Right hindlimb (tissue), 1 donor: ENCODE results near the gene EFNA5.

ENCODE experiments used
- DNase-seq: peaks from one replicate; pipeline ENCODE4 v3.0.0-alpha.2; 2018

EFNA5 gene

DNA sequence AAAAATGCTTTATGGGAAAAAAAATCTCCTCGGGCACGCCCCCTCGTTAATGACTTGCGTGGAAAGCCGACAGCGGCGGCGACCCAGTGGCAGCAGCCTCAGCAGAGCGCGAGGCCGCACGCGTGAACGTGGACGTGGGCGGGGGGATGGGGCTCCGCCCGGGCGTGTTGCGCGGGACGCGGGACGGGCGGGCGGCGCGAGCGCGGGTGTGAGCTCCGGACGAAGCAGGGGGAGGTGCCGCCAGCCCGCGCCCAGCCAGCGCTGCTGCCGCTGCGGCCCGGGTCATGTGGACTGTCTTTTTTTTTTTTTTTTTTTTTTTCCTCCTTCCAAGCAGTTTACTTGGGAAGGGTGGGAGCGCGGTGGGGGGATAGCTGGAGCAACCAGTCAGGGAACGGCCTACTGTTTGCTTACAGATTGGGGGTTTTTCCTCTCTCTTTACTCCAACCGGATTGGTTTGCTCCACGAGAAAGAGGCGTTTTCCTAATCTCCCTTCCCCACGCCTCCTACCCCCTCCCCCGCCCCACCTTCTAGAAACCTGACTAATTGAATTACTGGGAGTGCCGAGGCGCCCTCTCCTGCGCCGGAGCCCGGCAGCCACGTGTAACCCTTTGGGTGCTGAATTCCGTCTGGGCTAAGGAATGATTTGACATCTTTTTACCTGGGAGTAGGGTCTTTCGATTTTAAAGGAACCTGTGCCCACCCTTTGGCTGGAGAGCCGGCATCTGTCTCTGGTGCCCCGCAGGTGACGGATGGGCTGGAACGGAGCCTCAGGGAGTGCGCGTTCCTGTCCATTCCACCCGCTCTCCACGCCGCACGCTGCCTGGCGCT lies 1.7 kb upstream of the EFNA5 start:
- peak; percentile 93 for DNase-seq

DNA sequence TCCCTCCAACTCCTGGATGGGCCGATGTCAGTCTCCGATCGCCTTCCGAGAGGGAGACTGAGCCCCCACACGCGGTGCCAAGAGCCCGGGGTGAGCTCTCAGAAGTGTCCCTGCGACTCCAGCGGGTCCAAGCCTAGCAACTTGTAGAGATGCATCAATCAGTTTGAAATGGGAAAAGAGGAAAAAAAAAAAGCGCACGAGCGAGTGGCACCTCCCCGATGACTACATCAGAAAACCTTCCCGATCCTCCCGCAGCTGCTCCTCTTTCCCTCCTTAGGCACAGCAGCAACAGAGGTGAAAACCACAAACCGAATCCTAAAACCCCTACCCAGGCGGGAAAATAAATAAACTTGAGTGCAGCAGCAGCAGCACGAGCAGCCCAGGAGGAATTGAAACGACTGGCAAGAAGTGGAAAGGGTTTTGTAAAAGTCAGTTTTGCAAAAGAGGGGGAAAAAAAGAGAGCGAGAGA lies 1.0 kb upstream of the EFNA5 start:
- DNase-seq = no peak

DNA sequence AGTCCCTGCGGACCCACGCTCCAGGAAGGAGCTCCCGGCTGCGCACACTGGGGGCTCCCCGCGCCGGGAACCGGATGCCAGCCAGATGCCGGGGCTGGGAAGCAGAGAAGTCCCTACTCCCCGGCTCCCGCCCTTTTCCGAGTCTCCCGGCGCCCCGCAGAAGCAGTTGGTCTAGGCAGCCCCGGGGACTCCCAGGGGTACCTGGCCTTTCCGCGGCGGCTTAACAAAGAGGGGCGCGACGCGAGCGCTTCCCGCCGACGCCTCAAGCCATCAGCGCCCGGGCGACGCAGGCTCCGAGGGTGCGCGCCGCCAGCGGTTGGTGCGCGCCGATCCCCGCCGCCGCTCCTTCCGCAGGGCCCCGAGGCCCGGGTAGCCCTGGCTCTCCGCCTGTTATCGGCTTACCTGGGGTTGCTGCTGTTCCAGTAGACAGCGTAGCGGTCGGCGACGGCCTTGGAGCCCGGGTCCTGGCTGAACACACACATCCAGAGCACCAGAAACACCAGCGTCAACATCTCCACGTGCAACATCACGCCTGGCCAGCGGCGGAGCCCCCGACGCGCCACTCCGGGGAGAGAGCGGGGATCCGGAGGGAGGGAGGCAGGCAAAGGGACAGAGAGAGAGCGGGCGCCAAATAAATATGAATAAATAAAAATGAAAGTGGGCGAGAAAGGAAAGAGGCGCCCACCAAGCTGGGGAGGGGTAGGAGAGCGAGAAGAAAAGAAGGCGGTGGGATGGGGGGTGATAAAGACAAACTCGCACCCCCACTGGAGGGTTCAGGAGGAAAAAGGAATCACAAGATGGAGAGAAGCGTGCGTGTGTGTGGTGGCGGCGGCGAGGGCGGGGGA lies 428 bp downstream of the EFNA5 start:
- peak; percentile 66 for DNase-seq

DNA sequence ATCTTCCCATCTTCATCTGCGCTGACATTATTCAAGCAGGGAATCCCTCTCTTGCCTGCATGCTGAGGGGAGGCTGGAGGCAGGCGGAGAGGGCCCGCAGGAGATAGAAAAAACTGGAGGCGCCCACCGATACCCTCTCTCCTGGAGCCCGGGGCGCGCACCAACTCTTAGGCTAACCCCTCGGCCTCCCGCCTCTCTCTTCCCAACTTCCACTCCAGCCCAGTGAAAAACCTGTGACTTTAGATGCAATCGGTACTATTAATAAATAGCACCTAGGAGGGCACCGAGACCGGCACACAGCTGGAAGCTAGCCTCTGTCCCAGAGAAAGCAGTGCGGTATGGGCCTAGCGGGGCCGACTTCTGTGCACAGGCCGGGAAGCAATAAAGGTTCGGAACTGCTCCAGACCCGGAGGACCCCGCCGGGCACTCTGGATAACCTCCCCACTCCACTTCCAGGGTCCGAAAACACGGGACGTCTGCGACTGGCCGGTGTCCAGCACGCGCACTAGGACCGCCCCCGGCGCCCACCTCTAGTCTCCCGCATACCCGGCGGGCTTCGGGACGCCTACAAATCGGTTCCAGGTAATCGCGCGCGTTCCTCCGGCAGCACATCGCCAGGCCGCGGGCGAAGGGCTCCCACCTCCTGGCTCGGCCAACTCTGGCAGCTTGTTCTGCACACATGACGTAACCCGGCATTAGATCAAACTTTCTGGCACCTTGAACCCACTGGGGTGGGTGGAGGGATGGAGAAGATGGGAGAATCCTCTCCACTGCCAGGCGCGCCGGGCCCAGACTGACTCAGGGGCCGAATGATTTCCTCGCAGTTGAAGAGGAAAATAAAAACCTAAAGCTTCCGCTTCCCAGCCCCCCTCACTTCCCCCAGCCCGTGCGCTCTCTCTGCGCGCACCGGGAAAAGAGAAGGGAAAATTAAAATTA lies 1.4 kb downstream of the EFNA5 start:
- peak; percentile 58 for DNase-seq

DNA sequence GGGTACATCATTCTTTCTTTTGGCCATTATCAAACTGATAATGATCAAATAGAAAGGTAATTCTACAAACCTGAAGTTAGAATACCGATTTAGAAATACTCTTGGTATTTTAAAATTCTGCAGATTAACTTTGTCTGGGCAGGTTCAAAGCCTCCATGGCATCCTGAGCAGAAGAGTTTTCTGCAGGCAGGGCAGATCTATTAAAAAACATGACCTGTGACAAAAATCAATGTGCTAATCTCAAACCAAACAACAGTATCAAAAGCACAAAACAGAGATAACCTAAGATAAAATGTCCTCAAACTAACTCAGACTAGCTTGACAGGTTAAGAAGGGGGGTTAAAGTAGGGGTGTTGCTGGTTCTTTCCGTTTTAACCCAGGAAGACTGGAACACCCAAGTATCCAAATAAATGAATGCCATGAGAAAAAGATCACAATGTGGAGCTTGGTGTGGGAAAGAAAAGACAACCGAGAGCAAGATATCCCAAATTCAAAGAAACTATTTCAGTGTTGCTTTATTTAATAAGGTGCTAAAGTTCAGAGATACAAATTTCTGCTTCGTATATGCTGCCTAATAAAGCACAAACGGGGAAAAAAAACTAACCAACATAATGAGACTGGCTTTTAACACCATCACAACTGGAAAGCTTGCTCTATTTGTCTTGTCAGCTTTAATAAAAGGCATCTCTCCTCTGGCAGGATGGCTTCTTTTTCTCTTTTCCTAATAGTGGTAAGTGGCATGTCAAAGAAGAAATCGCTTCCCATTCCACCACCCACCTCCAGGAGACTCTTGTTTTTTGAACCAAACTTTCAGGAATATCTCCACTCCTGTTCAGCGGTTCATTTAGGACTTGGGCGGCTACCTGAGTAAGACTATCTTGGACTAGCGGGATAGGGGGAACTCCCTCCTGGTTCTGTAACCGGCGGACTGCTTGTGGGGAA lies 2.3 kb downstream of the EFNA5 start:
- no peak for DNase-seq

DNA sequence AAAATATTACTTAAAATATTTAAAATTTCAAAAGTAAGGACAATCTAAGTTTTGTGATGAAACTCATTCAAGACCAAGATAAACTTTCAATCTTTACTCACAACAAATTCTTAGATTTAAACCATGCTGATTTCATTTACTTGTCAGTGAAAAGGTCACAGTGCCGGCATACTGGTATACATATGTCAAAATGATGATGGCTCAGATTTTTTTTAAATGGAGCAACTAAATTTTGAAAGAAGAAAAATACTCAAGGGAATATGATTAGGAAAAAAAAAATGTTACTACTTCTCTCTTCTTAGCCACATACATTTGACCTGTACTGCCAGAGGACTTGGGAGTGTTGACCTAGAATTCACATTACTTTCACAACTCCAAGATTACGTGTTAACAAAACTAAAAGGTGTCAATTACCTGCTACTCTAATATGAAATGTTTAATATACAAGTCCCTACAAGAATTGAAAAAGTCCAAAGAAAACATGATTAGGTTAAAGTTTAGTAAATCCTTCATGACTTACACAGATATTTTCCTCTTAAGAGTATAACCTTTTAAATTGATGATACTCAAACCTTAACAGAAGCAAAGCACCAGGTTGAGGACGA lies 4.6 kb downstream of the EFNA5 start:
- DNase-seq = no peak

DNA sequence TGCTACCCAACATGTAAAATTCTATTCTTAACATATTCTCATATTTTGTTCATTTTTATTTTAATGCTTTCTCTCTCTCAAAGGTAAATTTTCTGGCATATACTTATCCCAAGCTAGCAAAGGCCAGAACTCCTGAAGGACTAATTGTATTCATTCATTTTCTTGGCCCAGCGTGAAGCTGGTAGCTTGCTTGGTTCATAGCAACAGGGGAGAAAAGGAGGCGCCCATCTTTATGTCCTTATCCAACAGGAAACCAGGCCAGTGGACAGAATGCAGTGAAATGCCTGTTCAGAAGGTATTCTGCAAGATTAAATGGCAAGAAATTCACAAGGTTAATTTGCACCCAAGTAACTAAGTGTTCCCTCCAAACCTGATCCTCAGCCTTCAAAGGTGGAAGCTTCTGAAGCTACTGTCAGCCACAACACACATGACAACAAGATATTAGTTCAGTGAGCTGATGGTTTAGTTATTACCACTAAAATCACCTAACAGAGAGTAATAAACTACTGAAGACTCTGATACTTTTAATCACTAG lies 5.6 kb downstream of the EFNA5 start:
- DNase-seq = no peak

DNA sequence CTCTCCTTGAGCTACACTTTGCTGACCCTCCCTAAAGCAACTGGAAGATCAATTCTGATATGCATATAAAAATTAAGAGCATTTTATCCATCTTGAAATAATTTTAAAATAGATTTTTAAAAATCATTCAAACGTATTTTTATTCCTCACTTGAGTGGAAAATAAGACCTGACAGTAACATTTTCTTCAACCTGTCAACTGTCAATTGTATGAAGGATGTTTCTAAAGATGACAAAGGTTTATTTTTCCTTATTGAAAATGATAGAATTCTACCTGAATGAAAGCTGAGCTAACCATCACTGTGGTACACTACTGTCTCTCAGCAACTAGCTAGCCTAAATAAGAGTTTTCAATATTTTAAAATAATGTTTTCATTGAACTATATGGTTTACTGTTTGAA lies 7.0 kb downstream of the EFNA5 start:
- no peak for DNase-seq

DNA sequence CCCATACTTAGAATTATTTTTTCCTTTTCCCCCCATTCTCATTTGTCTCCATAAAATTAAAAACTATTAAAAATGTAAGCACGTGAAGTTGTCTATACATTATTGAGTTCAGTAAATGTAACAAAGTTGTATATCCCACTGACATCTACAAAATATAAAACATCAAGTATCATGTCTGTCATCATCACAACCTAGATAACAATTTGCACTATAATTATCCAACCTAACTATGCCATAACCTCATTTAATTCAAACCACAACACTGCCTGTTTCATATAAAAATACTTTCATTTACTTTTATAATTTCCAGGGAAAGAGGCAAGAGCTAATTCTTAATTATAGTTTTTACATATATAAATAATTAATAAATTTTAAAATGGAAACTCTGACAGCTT lies 9.1 kb downstream of the EFNA5 start:
- no peak for DNase-seq

DNA sequence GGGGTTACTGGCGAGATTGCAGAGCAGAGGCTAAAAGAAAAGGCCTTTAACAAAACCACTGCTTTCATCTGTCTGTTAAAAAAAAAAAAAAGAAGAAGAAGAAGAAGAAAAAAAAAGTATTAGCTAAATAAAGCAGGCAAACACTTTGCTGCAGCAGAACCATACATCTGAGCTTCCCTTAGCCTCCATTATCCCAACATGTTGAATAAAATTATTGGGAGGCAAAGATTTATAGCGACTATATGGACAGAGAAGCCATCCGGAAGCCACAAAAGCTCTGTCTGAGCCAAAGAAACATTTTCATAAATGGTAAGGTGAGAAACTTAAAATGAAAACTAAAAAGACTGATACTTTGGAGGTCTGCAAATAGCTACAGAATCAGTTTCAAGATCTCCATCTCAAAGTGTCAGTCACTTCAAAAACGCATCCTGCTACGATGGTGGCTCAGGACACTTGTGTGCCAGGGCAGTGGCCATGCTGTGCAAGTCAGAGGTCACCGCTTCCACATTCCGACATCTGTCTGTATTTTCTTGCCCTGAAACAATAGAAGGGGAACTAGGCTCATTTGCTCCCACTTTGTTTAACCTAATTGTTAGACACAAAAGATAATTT lies 9.6 kb downstream of the EFNA5 start:
- no peak for DNase-seq

DNA sequence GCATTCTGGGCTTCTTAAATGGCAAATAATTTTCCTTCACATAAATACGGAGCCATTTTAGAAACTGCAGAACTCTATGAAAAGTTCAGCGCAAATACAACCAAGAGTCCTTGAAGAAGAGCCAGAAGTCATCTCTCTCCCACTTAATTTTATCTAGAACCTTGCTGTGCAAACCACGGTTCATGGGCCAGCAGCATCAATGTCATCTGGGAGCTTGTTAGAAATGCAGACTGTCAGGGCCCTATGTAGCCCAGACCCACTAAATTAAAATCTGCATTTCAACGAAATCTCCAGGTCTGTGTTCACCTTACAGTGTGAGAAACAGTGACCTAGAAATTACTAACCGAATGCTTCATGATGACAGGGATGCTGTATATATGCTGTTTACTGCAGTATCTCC lies 12.2 kb downstream of the EFNA5 start:
- no peak for DNase-seq

DNA sequence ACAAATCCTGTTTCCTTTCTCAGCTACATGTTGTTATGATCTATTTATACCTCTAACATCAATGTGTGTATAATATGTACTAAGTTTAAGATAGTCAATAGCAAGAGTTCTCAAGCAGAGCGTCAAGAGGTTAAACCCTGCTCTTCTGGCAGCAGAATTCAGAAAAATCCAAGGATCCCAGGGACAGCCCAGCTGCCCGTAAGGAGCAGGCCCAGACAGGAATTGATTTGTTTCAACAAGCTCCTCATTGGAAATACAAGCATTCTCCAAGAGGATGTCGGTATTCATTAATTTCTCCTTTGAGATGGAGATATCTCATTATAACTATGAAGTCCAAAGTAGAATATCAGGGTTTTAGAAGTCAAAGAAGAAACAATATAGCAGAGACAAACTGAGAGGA lies 14.9 kb downstream of the EFNA5 start:
- no peak for DNase-seq

DNA sequence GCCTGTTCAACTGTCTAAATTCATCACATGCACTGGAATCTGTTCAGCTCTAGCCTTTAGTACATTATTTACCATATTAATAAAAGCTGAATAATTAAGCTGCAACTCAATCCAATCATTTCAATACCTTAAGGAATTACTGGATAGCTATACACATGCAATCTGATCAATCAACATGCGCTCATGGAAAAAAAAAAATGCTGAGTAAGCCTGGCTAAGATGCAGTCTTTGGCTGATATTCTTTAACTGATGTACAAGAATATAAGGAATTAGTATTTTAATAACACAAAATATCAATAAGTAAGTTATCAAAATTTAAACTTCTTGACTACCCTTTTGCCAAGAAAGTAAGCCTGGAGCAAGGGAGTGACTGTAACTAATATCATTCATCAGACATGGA lies 15.9 kb downstream of the EFNA5 start:
- no peak for DNase-seq

DNA sequence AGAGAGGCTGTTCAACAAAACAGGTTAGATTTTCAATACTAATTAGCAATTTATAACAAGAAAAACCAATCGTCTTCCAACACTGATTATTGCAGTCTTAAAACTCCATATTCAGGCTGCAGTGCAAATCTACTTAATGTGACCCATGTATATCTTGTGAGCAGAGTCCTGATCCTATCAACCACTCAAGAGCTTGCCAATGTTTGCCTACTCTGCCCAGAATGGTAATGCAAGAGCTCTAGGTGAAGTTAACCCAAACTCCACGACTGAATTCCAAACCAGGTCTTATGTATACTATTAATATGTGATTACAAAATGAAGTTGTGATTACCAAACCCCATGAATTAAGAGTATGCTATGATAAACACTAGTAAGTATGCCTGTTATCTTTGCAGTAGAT lies 17.1 kb downstream of the EFNA5 start:
- no peak for DNase-seq

DNA sequence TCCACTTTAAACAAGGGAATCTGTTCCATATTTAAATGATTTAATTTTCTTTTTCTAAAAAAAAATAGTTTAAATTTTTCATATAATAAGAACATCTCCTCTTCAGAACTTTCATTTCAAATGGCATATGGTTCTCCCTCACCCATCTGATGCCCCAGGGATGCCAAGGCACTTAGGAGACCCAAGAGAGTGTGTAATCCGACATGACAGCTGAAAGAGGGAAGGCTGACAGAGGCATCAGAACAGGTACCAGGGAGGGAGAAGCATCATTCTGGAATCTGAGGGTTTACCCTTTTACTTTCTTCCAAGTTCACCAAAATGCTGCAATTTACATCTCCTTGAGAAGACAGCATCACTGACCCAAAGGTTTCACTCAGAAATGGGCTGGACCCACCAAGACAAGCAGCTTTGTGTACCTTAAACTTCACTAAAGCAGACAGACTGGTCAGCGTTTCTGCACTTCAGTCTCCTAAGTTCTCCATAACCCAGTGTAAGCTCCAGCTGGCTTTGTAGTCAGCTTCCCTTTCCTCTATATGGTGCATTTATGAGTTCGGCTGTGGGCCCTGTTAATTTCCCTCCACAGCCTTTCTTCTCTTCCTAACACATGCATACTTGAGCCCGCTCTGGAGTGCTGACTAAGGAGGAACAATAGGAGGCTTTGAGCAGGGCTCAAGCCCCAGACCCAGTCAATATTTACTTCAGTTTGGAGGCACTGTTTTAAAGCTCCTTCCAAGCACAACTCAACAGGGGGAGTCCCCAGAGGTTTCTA lies 17.7 kb downstream of the EFNA5 start:
- no peak for DNase-seq

DNA sequence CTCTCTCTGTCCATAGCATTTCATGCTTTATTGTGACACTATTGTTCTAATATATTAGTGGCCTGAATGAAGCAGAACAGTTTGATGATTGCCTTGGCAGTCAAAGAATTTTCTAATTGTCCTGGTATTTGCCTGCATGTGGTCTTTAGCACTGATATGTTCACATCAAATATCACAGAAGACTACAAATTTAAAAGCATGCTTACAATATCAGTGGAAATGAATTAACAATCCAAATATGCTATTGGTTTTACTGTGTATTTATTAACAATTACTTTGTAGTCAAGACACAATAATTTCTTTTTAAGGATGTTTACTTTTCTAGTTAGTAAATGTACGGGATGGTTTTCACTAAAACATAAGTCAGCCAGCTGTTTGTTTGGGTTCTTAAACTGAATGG lies 18.3 kb downstream of the EFNA5 start:
- no peak for DNase-seq

DNA sequence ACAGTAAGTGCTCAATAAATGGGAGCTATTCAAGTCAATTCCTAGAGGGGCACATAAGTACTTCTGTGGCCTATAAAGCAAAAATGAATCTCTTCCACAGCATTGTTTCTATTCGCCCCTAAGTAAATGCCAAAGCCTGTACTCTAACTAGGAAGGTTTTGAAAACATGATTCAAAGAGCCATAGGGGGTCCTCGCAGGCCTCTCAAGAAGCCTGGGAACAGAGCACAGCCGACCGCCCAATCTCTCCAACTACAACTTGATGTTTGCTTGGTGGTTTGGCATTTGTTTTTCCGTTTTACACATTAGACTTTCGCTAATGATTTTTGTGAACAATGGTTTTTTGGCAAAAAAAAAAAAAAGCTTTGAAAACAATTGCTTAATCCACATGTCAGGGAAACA lies 19.4 kb downstream of the EFNA5 start:
- DNase-seq = no peak

DNA sequence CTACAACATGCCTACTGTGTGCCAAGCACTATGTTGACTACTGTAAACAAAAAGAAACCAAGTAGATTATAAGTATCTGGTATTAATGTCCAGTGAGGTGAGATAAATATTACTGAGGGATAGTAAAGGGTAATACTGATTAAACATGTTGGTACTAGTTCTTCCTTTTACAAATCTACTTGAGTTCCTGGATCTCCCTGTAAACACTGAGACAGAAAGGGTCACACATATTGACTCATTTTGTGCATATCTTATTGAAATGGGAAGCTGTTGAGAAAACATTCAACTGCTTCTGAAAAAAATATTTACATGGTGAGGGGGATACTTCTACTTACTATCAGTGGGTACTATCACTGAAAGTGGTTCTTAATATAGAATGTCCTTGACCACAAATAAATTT lies 24.3 kb downstream of the EFNA5 start:
- no peak for DNase-seq

DNA sequence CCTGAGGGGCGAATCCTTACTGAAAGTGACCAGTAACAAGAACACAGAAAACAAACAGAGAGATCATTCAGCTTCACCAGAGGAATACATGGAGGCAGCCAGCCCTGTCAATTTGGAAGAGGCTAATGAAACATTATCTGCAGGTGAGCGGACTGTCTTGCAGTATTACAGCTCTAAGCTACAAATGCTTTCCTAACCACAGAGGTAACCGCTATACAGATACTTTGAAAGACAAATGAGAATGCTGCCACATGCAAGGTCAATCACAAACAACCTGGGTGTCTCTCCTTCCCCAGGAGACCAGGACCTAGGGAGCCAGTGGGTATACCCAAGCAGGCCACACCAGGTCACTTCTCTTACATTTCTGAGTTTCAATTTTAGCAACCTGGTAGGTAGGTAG lies 30.2 kb downstream of the EFNA5 start:
- no peak for DNase-seq

DNA sequence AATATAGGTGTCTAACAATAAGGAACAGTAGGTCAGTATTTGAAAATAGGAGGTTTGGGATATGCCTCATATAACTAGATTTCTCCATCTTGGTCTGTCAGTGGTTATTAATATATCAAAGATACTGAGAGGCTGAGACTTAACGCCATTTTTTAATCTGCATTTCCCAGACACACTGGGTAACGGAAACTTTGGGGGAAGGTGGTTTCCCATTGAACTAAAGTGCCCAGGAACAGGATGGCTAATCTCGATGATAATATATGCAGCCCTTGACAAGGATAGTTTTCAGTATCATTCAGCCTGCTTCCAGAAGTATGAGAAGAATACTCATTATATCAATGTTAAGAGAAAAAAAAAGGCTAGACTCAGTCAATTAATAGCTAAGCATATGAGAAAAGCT lies 30.7 kb downstream of the EFNA5 start:
- DNase-seq = no peak
